NCI-H1417 treated with DMSO at 0.1 percent for 48 hours (cell line): Measurements from ENCODE around the gene COL21A1.
"Not testable (repeated sequence)": the region's sequence is repeated elsewhere in the genome, so short reads cannot be mapped to it uniquely, and the experiment has no call there.

ENCODE experiments used
- DNase-seq: peaks from one replicate; lab custom pipeline; 2025; lab: John Stamatoyannopoulos, UW

Gene COL21A1

DNA sequence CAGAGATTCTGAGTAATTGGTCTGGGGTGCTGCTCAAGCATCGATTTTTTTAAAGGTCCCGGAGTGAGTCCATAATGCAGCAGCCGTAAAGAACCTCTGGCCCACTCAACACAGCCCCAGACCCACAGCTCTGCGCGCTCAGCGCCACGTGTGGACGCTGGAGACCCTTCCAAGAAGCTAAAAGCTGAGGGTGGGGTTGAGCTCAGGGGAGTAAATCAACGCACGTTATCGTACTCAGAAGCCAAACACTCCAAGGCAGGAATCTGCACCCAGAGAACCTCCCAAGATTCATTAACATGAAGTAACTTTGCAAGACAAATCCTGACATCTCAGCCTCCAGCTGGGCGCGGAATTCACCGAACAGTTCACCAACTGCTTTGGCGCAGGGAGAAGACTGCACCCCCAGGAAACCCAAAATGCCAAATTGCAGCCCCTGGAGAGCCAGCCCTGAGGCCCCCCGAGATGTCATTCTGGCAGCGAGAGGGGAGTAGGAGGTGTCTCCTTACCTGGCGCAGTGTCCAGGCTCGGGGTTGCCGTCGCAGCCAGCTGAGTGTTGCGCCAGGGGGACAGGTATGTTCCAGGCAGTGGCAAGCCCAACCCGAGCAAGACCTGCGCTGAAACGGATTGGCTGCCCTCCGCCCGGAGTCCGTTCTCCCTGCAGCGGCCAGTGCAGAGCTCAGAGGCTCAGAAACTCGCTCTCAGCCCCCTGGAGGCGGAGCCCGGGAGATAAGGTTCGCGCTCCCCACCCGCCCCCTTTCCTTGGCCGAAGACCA lies at the start of gene COL21A1:
COL21A1 (minus strand) TSS at position 700 of the 773 bp plus-strand sequence. CDS start 64,962 bp downstream, outside the sequence.
- DNase-seq = no peak

DNA sequence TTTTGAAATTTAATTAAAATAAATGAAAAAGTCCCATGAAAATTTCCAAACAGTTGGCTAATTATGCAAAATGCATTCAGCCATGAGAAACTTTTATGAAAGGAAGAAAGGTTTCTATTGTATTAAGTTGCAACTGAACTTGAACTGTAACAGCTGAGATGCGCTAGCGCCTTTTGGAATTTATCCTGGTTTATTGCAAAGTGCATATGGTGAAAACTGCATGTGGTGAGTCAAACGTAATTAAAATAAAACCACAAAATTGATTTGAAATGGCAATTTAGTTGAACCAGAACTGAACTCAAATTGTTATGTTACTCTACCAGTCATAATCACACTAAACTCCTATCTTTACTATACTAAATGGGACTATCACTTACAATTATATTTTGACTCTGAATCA lies 46.4 kb upstream of the COL21A1 start:
- DNase-seq = no peak

GRCh38 chr6:56292505-56293181 lies 45.3 kb upstream of the COL21A1 start:
- no peak for DNase-seq

GRCh38 chr6:56291302-56291917 lies 44.0 kb upstream of the COL21A1 start:
- DNase-seq = no peak

GRCh38 chr6:56289721-56290120 lies 42.3 kb upstream of the COL21A1 start:
- no peak for DNase-seq

DNA sequence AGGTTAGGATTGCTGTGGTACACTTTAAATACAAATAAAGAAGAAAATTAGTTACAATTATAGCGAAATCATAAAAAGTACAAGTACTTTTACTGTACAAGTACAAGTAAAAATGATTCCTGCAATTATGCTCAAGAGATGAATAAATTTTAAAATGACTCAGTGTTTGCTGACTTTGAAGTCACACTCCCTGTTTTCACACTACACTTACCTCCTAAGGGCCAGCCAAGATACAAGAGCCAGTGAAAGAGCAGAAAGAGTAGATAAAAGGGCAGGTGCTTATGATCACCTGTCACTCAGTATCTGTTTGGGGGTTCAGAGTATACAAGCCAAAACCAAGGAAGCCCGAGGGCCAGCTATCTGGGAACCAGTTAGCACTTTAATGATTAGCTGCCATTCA lies 41.0 kb upstream of the COL21A1 start:
- no peak for DNase-seq

- DNase-seq = no peak
Measured at GRCh38 chr6:56282391-56282790, 35.0 kb upstream of the COL21A1 start.

GRCh38 chr6:56280126-56280525 lies 32.7 kb upstream of the COL21A1 start:
- DNase-seq = no peak

DNA sequence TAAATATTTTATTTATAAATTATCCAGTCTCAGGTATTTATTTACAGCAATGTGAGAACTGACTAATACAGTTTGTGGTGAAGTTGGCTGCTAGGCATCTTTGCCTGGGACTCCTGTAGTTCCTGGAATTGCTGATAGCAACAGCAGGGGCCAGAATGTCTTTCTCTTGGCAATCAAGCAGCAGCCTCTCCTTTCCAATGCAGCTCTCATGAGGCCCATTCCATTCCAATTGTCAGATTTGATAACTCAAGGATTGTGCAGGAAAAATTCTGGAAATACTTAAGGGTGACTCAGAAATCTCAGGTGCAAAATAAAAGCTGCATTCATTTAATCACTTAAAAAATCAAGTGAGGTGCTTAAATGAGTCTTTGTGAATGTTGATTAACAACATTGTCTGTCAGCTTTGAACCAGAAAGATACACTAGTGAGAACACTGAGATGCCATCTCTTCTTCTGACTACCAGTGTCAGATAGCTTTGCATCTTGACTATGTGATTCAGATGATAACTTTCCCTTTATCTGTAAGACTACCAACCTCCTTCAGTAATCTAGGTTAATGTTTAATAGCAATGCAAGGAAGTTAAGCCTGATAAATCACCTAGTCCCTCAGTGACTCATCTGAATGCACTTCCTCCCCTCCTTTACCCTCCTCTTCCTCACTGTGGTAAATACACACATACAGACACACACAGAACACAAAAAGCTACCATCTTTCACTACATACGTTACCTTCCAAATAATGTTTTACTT lies 32.1 kb upstream of the COL21A1 start:
- DNase-seq = no peak

- no peak for DNase-seq
Measured at GRCh38 chr6:56278171-56278591, 30.8 kb upstream of the COL21A1 start.

- DNase-seq = no peak
Measured at GRCh38 chr6:56270812-56271441, 23.5 kb upstream of the COL21A1 start.

- DNase-seq = no peak
Measured at GRCh38 chr6:56268266-56268665, 20.9 kb upstream of the COL21A1 start.

DNA sequence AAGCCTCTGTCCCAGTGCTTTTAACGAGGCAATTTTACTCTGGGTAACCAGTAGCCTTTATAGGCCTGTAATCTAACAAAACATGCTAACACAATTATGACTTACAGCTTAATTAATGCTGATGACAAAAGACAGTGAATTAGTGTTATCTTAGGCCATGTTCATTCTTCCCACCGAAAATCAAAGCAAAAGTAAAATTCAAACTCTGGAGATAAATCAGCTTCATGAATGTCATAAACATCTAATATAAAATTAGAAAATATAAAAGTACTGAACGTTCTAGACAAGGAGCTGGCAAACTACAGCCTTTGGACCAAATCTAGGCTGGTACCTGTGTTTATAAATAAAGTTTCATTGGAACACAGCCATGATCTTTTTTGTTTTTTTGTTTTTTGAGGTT lies 18.6 kb upstream of the COL21A1 start:
- no peak for DNase-seq

DNA sequence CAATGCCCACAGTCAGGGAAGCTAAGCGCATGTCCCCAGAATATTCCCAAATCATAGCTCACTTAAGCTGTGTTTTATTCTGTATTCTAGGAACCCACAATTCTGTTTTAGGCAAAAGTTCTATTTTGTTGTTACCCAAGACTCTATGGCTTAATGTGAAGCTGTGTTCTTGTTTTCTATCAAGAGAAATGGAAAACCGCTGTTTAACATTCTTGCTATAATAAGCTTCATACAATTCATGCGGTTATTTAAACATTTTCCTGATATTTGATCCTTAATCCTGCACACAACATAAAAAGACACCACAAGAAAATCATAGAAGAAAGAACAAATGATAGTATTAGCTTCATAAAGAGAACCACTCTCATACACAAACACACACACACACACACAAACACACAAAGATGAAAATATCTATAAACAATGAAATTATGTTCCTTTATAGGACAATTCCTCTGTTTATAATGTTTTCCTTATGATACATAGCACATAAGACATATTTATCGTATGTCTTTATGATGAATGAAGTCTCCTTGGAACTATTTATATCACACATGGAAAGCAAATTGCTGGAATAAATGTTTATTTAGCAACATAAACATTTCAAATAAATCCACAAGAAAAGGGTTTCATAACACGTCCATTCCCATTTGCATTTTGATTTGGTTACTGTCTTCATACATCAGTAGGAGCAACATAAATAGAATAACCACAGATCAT lies 16.4 kb upstream of the COL21A1 start:
- DNase-seq = no peak

- not testable (repeated sequence) for DNase-seq
Measured at GRCh38 chr6:56260593-56260992, 13.2 kb upstream of the COL21A1 start.

DNA sequence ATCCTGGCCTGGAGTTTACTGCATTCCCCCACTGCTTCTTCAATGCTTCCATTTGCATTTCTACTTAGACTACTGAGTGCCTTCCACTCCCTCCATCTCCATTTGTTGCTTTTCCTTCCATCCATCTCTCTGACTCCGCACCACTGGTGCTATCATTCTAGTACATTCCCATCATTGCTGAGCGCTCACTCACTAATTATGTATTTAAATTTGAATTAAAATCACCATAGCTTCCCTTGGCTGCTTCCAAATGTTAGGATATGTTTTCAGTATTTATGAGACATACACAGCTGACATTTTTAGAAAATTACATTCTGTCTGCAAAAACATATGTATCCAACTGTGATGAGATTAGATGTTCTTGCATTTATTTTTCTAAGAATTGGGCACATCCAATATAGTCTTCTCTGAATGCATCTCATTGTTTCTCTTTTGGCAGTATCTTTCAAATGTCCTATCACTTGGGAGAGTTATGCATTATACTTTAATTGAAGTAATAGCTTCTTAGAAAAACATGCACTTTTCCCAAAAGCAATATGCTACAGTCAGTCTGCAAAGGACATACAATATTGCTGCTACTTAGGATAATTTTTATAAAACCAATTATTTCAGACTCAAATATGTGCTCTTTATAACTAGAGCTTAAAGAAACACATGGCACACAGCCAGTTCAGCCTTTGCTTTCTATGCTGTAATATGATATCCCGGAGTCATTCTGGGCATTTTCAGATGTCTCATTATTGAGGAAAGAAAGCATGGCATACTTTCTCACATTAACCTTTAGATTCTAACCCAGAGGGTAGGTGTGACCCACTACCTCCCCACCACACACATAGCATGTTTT lies 12.1 kb upstream of the COL21A1 start:
- DNase-seq = no peak

DNA sequence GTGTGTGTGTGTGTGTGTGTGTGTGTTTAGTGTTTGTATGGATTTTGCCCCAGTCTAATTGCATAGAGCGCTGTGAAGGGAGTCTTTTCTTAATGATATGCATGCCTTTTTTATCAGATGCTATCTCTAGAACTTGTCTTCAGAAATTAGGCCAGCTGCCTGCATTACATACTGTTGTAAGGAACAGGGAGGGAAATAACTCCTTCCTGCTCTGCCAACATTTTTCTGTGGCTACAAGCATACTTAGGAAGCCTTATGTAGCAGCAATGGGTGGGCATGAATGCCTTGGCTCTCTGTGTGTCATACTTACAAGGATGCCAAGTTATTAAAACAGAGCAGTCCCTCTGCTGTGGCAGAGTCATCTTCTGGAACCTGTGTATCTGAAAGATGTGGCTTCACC lies 8.0 kb upstream of the COL21A1 start:
- DNase-seq = no peak

DNA sequence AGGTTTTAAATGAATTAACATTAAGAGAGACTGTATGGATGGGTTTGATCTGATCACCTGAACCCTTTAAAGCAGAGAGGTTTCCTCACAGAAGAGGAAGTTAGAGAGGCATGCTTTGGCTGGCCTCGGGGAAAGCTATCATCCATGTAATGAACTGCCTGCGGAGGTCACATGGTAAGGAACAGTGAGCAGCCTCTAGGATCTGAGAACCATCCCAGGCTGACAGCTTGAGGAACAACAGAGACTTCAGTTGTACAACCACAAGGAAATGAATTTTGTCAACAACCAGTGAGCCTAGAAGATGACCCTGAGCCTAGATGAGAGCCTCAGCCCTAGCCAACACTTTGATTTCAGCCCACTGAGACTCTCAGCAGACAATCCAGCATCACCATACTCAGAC lies 2.9 kb upstream of the COL21A1 start:
- no peak for DNase-seq

DNA sequence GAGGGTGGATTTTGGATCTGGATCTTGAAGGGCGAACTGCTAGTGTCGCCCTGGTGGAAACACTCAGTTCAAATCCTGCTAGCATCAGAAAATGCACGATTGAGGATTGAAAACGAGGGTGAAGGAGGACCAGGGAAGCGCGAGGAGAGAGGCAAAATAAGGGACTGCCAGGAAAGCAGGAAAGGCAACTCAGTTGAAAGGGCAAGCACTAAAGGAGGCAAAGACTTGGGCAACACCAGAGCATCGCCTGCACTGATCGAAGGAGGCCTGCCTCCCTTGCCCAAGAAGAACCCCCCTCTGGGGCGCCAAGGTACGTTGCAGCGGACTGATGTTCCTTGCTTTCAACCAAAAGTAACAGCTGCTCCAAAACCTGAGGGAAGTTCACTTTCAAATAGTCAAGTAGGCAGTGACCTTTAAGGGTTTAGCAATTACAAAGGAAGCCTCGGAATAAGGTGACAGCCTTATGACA lies 308 bp upstream of the COL21A1 start:
- no peak for DNase-seq

DNA sequence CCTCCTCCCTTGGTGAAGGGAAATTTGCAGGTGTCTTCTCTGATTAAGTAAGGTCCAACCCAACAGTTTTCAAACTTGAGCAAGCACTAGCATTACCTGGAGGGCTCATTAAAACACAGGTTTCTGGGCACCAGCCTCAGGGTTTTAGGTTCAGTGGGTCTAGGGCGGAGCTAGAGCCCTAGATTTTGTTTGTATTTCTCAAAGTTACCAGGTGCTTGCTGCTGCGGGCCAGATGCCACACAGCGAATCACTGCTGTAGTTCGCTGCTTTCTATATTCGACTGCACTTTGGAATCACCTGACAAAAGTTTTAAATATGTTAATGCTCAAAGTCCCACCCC lies 869 bp downstream of the COL21A1 start:
- DNase-seq = no peak
